Stimulated activated CD8-positive, alpha-beta memory T cell treated with anti-CD3 and anti-CD28 coated beads, Interleukin-7, amount 100 ng/mL, for 4 hours (primary cell): ENCODE data around the gene CASP14.
"Not testable (repeated sequence)": the region's sequence is repeated elsewhere in the genome, so short reads cannot be mapped to it uniquely, and the experiment has no call there.

Experiments
- DNase-seq, 2 donors: peaks; one replicate each; pipeline ENCODE4 v3.0.0-alpha.2; 2020; ENCODE audit warnings: low read depth in 2 of 2

CASP14 gene

GRCh38 chr19:15048885-15049541 is at the start of gene CASP14:
Gene CASP14, plus strand, starts transcription at chr19:15049480. Its CDS starts 2,772 bp downstream, at chr19:15052252.
- no peak for DNase-seq

- no peak for DNase-seq
Observed at GRCh38 chr19:15008308-15008707, 41.0 kb upstream of the CASP14 start.

GRCh38 chr19:15010501-15011300 is 38.6 kb upstream of the CASP14 start:
- no peak for DNase-seq

- DNase-seq = no peak
Observed at GRCh38 chr19:15014579-15014978, 34.7 kb upstream of the CASP14 start.

GRCh38 chr19:15015946-15016542 is 33.2 kb upstream of the CASP14 start:
- DNase-seq = no peak

- DNase-seq = not testable (repeated sequence)
Observed at GRCh38 chr19:15018836-15019235, 30.4 kb upstream of the CASP14 start.

- no peak for DNase-seq
Observed at GRCh38 chr19:15021286-15022007, 27.8 kb upstream of the CASP14 start.

- DNase-seq = no peak
Observed at GRCh38 chr19:15022752-15023151, 26.5 kb upstream of the CASP14 start.

GRCh38 chr19:15025217-15025616 is 24.1 kb upstream of the CASP14 start:
- no peak for DNase-seq

- DNase-seq = no peak
Observed at GRCh38 chr19:15028490-15028889, 20.8 kb upstream of the CASP14 start.

- no peak for DNase-seq
Observed at GRCh38 chr19:15031675-15032074, 17.6 kb upstream of the CASP14 start.

GRCh38 chr19:15035795-15036311 is 13.4 kb upstream of the CASP14 start:
- DNase-seq = no peak

- DNase-seq = no peak
Observed at GRCh38 chr19:15037586-15037985, 11.7 kb upstream of the CASP14 start.

GRCh38 chr19:15038294-15038693 is 11.0 kb upstream of the CASP14 start:
- no peak for DNase-seq

GRCh38 chr19:15042003-15042402 is 7.3 kb upstream of the CASP14 start:
- no peak for DNase-seq

GRCh38 chr19:15042826-15043225 is 6.5 kb upstream of the CASP14 start:
- no peak for DNase-seq

GRCh38 chr19:15045506-15045905 is 3.8 kb upstream of the CASP14 start:
- no peak for DNase-seq

GRCh38 chr19:15047680-15048079 is 1.6 kb upstream of the CASP14 start:
- no peak for DNase-seq

GRCh38 chr19:15048128-15048527 is 1.2 kb upstream of the CASP14 start:
- DNase-seq = no peak

- no peak for DNase-seq
Observed at GRCh38 chr19:15050639-15051038, 1.4 kb downstream of the CASP14 start.

- no peak for DNase-seq
Observed at GRCh38 chr19:15062036-15062435, 12.8 kb downstream of the CASP14 start.

GRCh38 chr19:15070386-15070785 is 21.1 kb downstream of the CASP14 start:
- DNase-seq = not testable (repeated sequence)
